CD14-positive monocyte (primary cell): ENCODE measurements around the gene ZFPM1. TPM values are rescaled to one million over a fixed set of nuclear protein-coding genes. Genes with fewer than 3 reads are reported as not detected.

Experiments
- DNase-seq, 3 donors: peaks; one replicate each; pipeline ENCODE4 v3.0.0-alpha.2; 2011 to 2022
- H2AFZ ChIP-seq: 2 replicates; pipeline ENCODE4 v1.6.0; 2012; ENCODE audit warnings: mild to moderate bottlenecking, low read depth, low read length, inconsistent platforms; ENCODE audit not compliant: insufficient read depth, poor library complexity, severe bottlenecking
- H3K27ac ChIP-seq, 2 donors: 1 replicate in 1 of 2; 2 replicates in 1 of 2; pipeline ENCODE4 v1.5.1; 2012 to 2013; ENCODE audit warnings: low read length in 2 of 2, control low read depth in 1 of 2, inconsistent platforms in 1 of 2, low read depth in 1 of 2, mild to moderate bottlenecking in 1 of 2
- H3K27me3 ChIP-seq, 2 donors: one replicate each; pipeline versions ENCODE4 v1.6.0 to v1.6.1; 2011 to 2013; ENCODE audit warnings: low read length in 2 of 2; ENCODE audit not compliant: control insufficient read depth in 2 of 2, insufficient read depth in 2 of 2
- H3K36me3 ChIP-seq, 2 donors: replicated peaks in 1 of 2; 1 replicate in 1 of 2; 2 replicates in 1 of 2; pipeline versions ENCODE4 v1.5.1 to v1.6.1; 2012 to 2013; ENCODE audit warnings: low read length in 2 of 2, control low read depth in 1 of 2, inconsistent platforms in 1 of 2, mild to moderate bottlenecking in 1 of 2; ENCODE audit not compliant: insufficient read depth in 2 of 2, control insufficient read depth in 1 of 2
- H3K4me1 ChIP-seq, 2 donors: 1 replicate in 1 of 2; 2 replicates in 1 of 2; pipeline versions ENCODE4 v1.5.1 to v1.6.1; 2012 to 2013; ENCODE audit warnings: low read length in 2 of 2, control low read depth in 1 of 2, inconsistent platforms in 1 of 2, mild to moderate bottlenecking in 1 of 2, moderate library complexity in 1 of 2; ENCODE audit not compliant: insufficient read depth in 2 of 2, control insufficient read depth in 1 of 2
- H3K4me2 ChIP-seq: replicated peaks from 2 replicates; pipeline ENCODE3; 2012; ENCODE audit warnings: low read length, moderate library complexity, mild to moderate bottlenecking; ENCODE audit not compliant: poor library complexity, severe bottlenecking; ENCODE audit errors: extremely low read depth
- H3K4me3 ChIP-seq, 3 experiments: fragments of 200-600 bp in 1 of 3; sonication (generic) in 1 of 3; replicated peaks in 1 of 3; 1 replicate in 2 of 3; 2 replicates in 1 of 3; pipeline ENCODE4 v1.5.1; 2011 to 2013; ENCODE audit warnings: low read length in 3 of 3, mild to moderate bottlenecking in 3 of 3, control low read depth in 2 of 3, low read depth in 2 of 3, inconsistent platforms in 1 of 3, moderate library complexity in 1 of 3
- H3K79me2 ChIP-seq: 2 replicates; pipeline ENCODE4 v1.6.0; 2012; ENCODE audit warnings: mild to moderate bottlenecking, control low read depth, inconsistent platforms, low read length, moderate library complexity; ENCODE audit not compliant: insufficient read depth
- H3K9ac ChIP-seq: 2 replicates; pipeline ENCODE4 v1.6.0; 2017; ENCODE audit warnings: low read length, mild to moderate bottlenecking; ENCODE audit not compliant: insufficient read depth, poor library complexity, severe bottlenecking
- H3K9me3 ChIP-seq, 2 donors: replicated peaks in 1 of 2; 1 replicate in 1 of 2; 2 replicates in 1 of 2; pipeline versions ENCODE4 v1.5.1 to v1.6.1; 2012 to 2013; ENCODE audit warnings: low read length in 2 of 2, control low read depth in 1 of 2; ENCODE audit not compliant: control insufficient read depth in 1 of 2, insufficient read depth in 1 of 2
- H4K20me1 ChIP-seq: 2 replicates; pipeline ENCODE4 v1.6.0; 2012; ENCODE audit warnings: mild to moderate bottlenecking, low read length, control low read depth, moderate library complexity; ENCODE audit not compliant: insufficient read depth
- H3K27ac Mint-ChIP-seq, 7 donors: one replicate each; pipeline ENCODE4 v1.8.0; 2020; ENCODE audit warnings: mild to moderate bottlenecking in 7 of 7, mixed read lengths in 7 of 7, moderate library complexity in 6 of 7, inconsistent platforms in 2 of 7
- H3K27me3 Mint-ChIP-seq, 3 donors: one replicate each; pipeline ENCODE4 v1.8.0; 2021 to 2022; ENCODE audit warnings: low read depth in 3 of 3, mild to moderate bottlenecking in 3 of 3, mixed read lengths in 3 of 3, moderate library complexity in 3 of 3, inconsistent platforms in 1 of 3
- H3K36me3 Mint-ChIP-seq, 2 donors: one replicate each; pipeline ENCODE4 v1.8.0; 2020; ENCODE audit warnings: mixed read lengths in 2 of 2, inconsistent platforms in 1 of 2, mild to moderate bottlenecking in 1 of 2
- H3K4me1 Mint-ChIP-seq: one replicate; pipeline ENCODE4 v1.8.0; 2020; ENCODE audit warnings: mild to moderate bottlenecking, mixed read lengths
- H3K4me3 Mint-ChIP-seq, 2 donors: one replicate each; pipeline ENCODE4 v1.8.0; 2020; ENCODE audit warnings: mild to moderate bottlenecking in 2 of 2, mixed read lengths in 2 of 2, moderate library complexity in 1 of 2
- H3K9me3 Mint-ChIP-seq, 7 donors: one replicate each; pipeline ENCODE4 v1.8.0; 2020 to 2022; ENCODE audit warnings: mixed read lengths in 7 of 7, mild to moderate bottlenecking in 6 of 7, moderate library complexity in 6 of 7, inconsistent platforms in 2 of 7
- CTCF ChIP-seq: fragments of 200-600 bp; IDR thresholded peaks from one replicate; pipeline ENCODE4 v1.8.0; 2022; ENCODE audit warnings: antibody characterized with exemption, mild to moderate bottlenecking
- WGBS: methylation state at CpG from one replicate; pipeline ENCODE4 v1.1.5; 2013; ENCODE audit warnings: missing lambda C conversion rate; ENCODE audit not compliant: insufficient coverage; 5-methylcytosine and 5-hydroxymethylcytosine counted together
- intact Hi-C, 2 donors: fragments of 100-400 bp; cut with micrococcal nuclease; formaldehyde crosslinking; loops; one replicate each; pipeline versions ENCODE4 v1.15.0 to v1.15.1; 2023
- polyA plus RNA-seq, 3 donors: library from polyadenylated mRNA; depleted of rRNA in 1 of 3; unstranded in 2 of 3; stranded (reverse) in 1 of 3; fragments of 300-500 nt in 2 of 3; fragments of >200 nt in 1 of 3; fragmentation: Illumina TruSeq in 2 of 3; gene quantifications; 1 replicate in 2 of 3; 2 replicates in 1 of 3; pipeline ENCODE4 v1.2.3, GENCODE V29; 2012 to 2021

Gene ZFPM1
- polyA plus RNA-seq, 3 donors: 0.04 to 0.19 (median 0.12) TPM

GRCh38 chr16:88536971-88537751 lies 84.1 kb downstream of the ZFPM1 start:
- H3K27ac ChIP-seq: no peak overlapping the region
- Mint-ChIP-seq H3K4me1 (peaks cover 10% of the 10 kb centered on the region), H3K9me3 (peaks cover 3 to 7% (median 5%) of the 10 kb centered on the region in 7 donors), H3K36me3 (no peaks in the 10 kb centered on the region), H3K4me3 (no peak overlapping the region), H3K27me3 (peaks cover 20 to 30% (median 27%) of the 10 kb centered on the region in 3 donors), H3K27ac (no peak overlapping the region)
- peaks cover 9 to 10% of the 10 kb centered on the region in 2 donors for H3K4me1 ChIP-seq
- H3K36me3 ChIP-seq: no peaks in the 10 kb centered on the region
- DNase-seq: no peak
- no peak overlapping the region for H2AFZ ChIP-seq
- peaks cover 0 to 18% of the 10 kb centered on the region in 2 donors for H3K27me3 ChIP-seq
- H3K9ac ChIP-seq: no peak overlapping the region
- 90% methylated on average over 20 of the region's 31 CpGs for WGBS
- intact Hi-C loops: no loop called here
- no peak overlapping the region for H3K4me2 ChIP-seq
- TF ChIP-seq CTCF: no peak
- peaks cover 3% of the 10 kb centered on the region for H3K79me2 ChIP-seq
- peaks cover 5% of the 10 kb centered on the region for H4K20me1 ChIP-seq
- H3K4me3 ChIP-seq: no peak overlapping the region
- H3K9me3 ChIP-seq: peaks cover 3 to 5% of the 10 kb centered on the region in 2 donors

GRCh38 chr16:88537859-88538258 lies 84.8 kb downstream of the ZFPM1 start:
- no peak overlapping the region for H3K4me3 Mint-ChIP-seq
- Histone ChIP-seq H3K36me3 (no peaks in the 10 kb centered on the region), H3K4me2 (no peak overlapping the region), H3K4me3 (no peak overlapping the region), H3K27me3 (peaks cover 0 to 18% of the 10 kb centered on the region in 2 donors), H3K4me1 (peaks cover 9 to 10% of the 10 kb centered on the region in 2 donors), H3K9ac (no peak overlapping the region), H3K9me3 (peaks cover 10 to 12% of the 10 kb centered on the region in 2 donors), H2AFZ (no peak overlapping the region), H4K20me1 (peaks cover 5% of the 10 kb centered on the region), H3K27ac (no peak overlapping the region), H3K79me2 (peaks cover 3% of the 10 kb centered on the region)
- H3K27ac Mint-ChIP-seq: no peak overlapping the region
- TF ChIP-seq CTCF: no peak
- no peaks in the 10 kb centered on the region for H3K36me3 Mint-ChIP-seq
- peaks cover 10% of the 10 kb centered on the region for H3K4me1 Mint-ChIP-seq
- intact Hi-C loops: no loop called here
- H3K27me3 Mint-ChIP-seq: peaks cover 20 to 32% (median 28%) of the 10 kb centered on the region in 3 donors
- H3K9me3 Mint-ChIP-seq: peaks cover 7 to 14% (median 12%) of the 10 kb centered on the region in 7 donors
- no peak for DNase-seq
- WGBS: 89% methylated on average over 4 of the region's 4 CpGs
